ENCODE data around the gene CPTP.

The CPTP gene

GRCh38 chr1:1313500-1314236 is 10.9 kb upstream of the CPTP start:
- Histone ChIP-seq H3K9me2 (replicated peaks; ENCODE audit: insufficient read depth, low read length) (no peaks in the 10 kb centered on the region), H3K36me3 (ENCODE audit: low read length) (no peaks in the 10 kb centered on the region), H2AFZ (ENCODE audit: low read depth, low read length, severe bottlenecking) (no peak overlapping the region), H3K9ac (ENCODE audit: low read length) (no peak overlapping the region), H3K4me2 (ENCODE audit: low read depth, low read length, poor library complexity, severe bottlenecking) (no peak overlapping the region), H4K20me1 (ENCODE audit: low read depth, low read length) (no peaks in the 10 kb centered on the region), H3K9me3 (ENCODE audit: insufficient read depth, low read length) (no peaks in the 10 kb centered on the region), H3F3A (ENCODE audit: insufficient read depth) (peaks cover 22% of the 10 kb centered on the region), H3K4me3 (ENCODE audit: insufficient read depth, low read length, poor library complexity, severe bottlenecking) (no peak overlapping the region), H3K27me3 (ENCODE audit: low read length) (no peaks in the 10 kb centered on the region), H3K79me2 (ENCODE audit: insufficient read depth, low read length) (peaks cover 10% of the 10 kb centered on the region), H3K27ac (ENCODE audit: low read depth, low read length) (no peak overlapping the region)
- TF ChIP-seq EZH2phosphoT487 (conservative IDR thresholded peaks at IDR 0.05; ENCODE audit: low read length): no peak
- TF ChIP-seq, protein P1, sequence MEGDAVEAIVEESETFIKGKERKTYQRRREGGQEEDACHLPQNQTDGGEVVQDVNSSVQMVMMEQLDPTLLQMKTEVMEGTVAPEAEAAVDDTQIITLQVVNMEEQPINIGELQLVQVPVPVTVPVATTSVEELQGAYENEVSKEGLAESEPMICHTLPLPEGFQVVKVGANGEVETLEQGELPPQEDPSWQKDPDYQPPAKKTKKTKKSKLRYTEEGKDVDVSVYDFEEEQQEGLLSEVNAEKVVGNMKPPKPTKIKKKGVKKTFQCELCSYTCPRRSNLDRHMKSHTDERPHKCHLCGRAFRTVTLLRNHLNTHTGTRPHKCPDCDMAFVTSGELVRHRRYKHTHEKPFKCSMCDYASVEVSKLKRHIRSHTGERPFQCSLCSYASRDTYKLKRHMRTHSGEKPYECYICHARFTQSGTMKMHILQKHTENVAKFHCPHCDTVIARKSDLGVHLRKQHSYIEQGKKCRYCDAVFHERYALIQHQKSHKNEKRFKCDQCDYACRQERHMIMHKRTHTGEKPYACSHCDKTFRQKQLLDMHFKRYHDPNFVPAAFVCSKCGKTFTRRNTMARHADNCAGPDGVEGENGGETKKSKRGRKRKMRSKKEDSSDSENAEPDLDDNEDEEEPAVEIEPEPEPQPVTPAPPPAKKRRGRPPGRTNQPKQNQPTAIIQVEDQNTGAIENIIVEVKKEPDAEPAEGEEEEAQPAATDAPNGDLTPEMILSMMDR (IDR thresholded peaks at IDR 0.05; ENCODE audit: insufficient read depth, low read length, poor library complexity, severe bottlenecking): no peak

DNA sequence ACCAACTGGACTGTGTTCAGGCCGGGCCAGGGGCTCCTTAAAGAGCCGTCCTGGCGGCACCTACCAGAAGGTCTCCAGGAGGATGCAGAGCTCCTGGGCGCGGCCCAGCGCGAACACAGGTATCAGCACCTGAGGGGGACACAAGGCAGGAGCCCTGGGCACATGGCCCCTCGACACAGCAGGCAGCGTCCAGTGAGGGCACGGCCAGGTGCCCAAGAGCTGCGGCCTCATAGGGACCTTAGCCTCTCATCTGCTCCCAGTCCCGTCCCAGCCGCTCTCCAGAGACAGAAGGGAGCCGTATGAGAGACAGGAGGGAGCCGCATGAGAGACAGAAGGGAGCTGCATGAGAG is 10.4 kb upstream of the CPTP start:
- H3K36me3 ChIP-seq (ENCODE audit: low read length): no peaks in the 10 kb centered on the region
- peaks cover 22% of the 10 kb centered on the region for H3F3A ChIP-seq (ENCODE audit: insufficient read depth)
- H3K4me3 ChIP-seq (ENCODE audit: insufficient read depth, low read length, poor library complexity, severe bottlenecking): no peak overlapping the region
- no peak overlapping the region for H3K9ac ChIP-seq (ENCODE audit: low read length)
- H3K4me2 ChIP-seq (ENCODE audit: low read depth, low read length, poor library complexity, severe bottlenecking): no peak overlapping the region
- H3K27ac ChIP-seq (ENCODE audit: low read depth, low read length): no peak overlapping the region
- TF ChIP-seq EZH2phosphoT487 (conservative IDR thresholded peaks at IDR 0.05; ENCODE audit: low read length): no peak
- TF ChIP-seq, protein P1 (IDR thresholded peaks at IDR 0.05; ENCODE audit: insufficient read depth, low read length, poor library complexity, severe bottlenecking): no peak
- no peaks in the 10 kb centered on the region for H3K9me2 ChIP-seq (replicated peaks; ENCODE audit: insufficient read depth, low read length)
- no peak overlapping the region for H2AFZ ChIP-seq (ENCODE audit: low read depth, low read length, severe bottlenecking)
- no peaks in the 10 kb centered on the region for H3K9me3 ChIP-seq (ENCODE audit: insufficient read depth, low read length)
- peaks cover 5% of the 10 kb centered on the region for H3K79me2 ChIP-seq (ENCODE audit: insufficient read depth, low read length)
- no peaks in the 10 kb centered on the region for H4K20me1 ChIP-seq (ENCODE audit: low read depth, low read length)
- H3K27me3 ChIP-seq (ENCODE audit: low read length): no peaks in the 10 kb centered on the region

- no peak overlapping the region for H2AFZ ChIP-seq (ENCODE audit: low read depth, low read length, severe bottlenecking)
- no peak overlapping the region for H3K27ac ChIP-seq (ENCODE audit: low read depth, low read length)
- no peak overlapping the region for H3K4me2 ChIP-seq (ENCODE audit: low read depth, low read length, poor library complexity, severe bottlenecking)
- no peak for TF ChIP-seq EZH2phosphoT487 (conservative IDR thresholded peaks at IDR 0.05; ENCODE audit: low read length)
- TF ChIP-seq, protein P1 (IDR thresholded peaks at IDR 0.05; ENCODE audit: insufficient read depth, low read length, poor library complexity, severe bottlenecking): no peak
- H3K79me2 ChIP-seq (ENCODE audit: insufficient read depth, low read length): peaks cover 7% of the 10 kb centered on the region
- no peaks in the 10 kb centered on the region for H4K20me1 ChIP-seq (ENCODE audit: low read depth, low read length)
- H3K27me3 ChIP-seq (ENCODE audit: low read length): no peaks in the 10 kb centered on the region
- H3K9ac ChIP-seq (ENCODE audit: low read length): no peak overlapping the region
- no peak overlapping the region for H3K4me3 ChIP-seq (ENCODE audit: insufficient read depth, low read length, poor library complexity, severe bottlenecking)
- no peaks in the 10 kb centered on the region for H3K9me3 ChIP-seq (ENCODE audit: insufficient read depth, low read length)
- H3F3A ChIP-seq (ENCODE audit: insufficient read depth): peaks cover 22% of the 10 kb centered on the region
- no peaks in the 10 kb centered on the region for H3K36me3 ChIP-seq (ENCODE audit: low read length)
- H3K9me2 ChIP-seq (replicated peaks; ENCODE audit: insufficient read depth, low read length): no peaks in the 10 kb centered on the region
These were observed 9.8 kb upstream of the CPTP start for GRCh38 chr1:1314678-1315335.
